Keratinocyte (primary cell): ENCODE measurements around the gene NATD1.

ENCODE experiments used
- EZH2 ChIP-seq: IDR thresholded peaks from one replicate; pipeline ENCODE4 v1.6.1; 2012; ENCODE audit warnings: inconsistent platforms, mild to moderate bottlenecking, low read length, moderate library complexity
- TF ChIP-seq, protein P1 (sequence below), 3 experiments: IDR thresholded peaks in 1 of 3; conservative IDR thresholded peaks in 1 of 3; optimal IDR thresholded peaks in 1 of 3; 2 replicates in 2 of 3; 3 replicates in 1 of 3; pipeline versions ENCODE3 to v1.5.1; 2011; ENCODE audit warnings: low read length in 3 of 3, mild to moderate bottlenecking in 3 of 3, moderate library complexity in 2 of 3, control low read depth in 1 of 3, inconsistent platforms in 1 of 3; ENCODE audit not compliant: insufficient read depth in 2 of 3; ENCODE audit errors: extremely low read depth in 1 of 3

DNA sequence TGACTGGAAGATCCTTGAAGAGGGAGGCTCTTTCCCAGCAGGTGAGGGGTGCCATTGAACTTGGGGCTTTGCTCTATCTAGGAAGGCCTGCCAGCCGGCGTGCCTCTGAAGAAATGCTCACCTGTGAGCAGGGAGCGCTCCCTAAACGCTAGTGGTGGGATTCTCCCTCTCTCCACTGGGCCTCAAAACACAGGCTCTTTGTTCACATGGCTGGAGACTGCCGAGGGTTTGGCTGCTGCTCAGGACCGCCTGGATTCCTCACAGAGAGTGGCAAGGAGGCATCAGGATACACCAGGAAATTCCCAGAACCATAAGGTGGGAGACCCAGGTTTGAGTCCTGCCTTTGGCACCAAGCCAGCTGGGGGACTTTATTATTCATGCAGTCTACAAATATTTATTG is 21.7 kb downstream of the NATD1 start:
- TF ChIP-seq, protein P1, sequence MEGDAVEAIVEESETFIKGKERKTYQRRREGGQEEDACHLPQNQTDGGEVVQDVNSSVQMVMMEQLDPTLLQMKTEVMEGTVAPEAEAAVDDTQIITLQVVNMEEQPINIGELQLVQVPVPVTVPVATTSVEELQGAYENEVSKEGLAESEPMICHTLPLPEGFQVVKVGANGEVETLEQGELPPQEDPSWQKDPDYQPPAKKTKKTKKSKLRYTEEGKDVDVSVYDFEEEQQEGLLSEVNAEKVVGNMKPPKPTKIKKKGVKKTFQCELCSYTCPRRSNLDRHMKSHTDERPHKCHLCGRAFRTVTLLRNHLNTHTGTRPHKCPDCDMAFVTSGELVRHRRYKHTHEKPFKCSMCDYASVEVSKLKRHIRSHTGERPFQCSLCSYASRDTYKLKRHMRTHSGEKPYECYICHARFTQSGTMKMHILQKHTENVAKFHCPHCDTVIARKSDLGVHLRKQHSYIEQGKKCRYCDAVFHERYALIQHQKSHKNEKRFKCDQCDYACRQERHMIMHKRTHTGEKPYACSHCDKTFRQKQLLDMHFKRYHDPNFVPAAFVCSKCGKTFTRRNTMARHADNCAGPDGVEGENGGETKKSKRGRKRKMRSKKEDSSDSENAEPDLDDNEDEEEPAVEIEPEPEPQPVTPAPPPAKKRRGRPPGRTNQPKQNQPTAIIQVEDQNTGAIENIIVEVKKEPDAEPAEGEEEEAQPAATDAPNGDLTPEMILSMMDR (optimal IDR thresholded peaks at IDR 0.05 in 1 of 3, IDR thresholded peaks at IDR 0.05 in 1 of 3, conservative IDR thresholded peaks at IDR 0.05 in 1 of 3; ENCODE audit: extremely low read depth in 1 of 3, insufficient read depth in 2 of 3, low read length in 3 of 3), result no peak
- no peak for TF ChIP-seq EZH2
